ENCODE measurements around the gene ADGRG1.

The ADGRG1 gene

GRCh38 chr16:57684626-57685358 lies 56.4 kb downstream of the ADGRG1 start:
- Histone ChIP-seq H3K79me2 (ENCODE audit: low read length) (no peaks in the 10 kb centered on the region), H3K9me3 (replicated peaks; ENCODE audit: insufficient read depth, low read length) (no peaks in the 10 kb centered on the region), H3K4me3 (ENCODE audit: low read length) (no peak overlapping the region), H3K9ac (ENCODE audit: low read length) (no peak overlapping the region), H2AFZ (ENCODE audit: low read length) (no peak overlapping the region), H3K36me3 (replicated peaks; ENCODE audit: insufficient read depth, low read length) (no peaks in the 10 kb centered on the region), H4K20me1 (ENCODE audit: insufficient read depth, low read length) (no peaks in the 10 kb centered on the region), H3F3A (ENCODE audit: insufficient read depth, low read length) (no peaks in the 10 kb centered on the region), H3K4me2 (ENCODE audit: low read depth, low read length) (no peak overlapping the region), H3K4me1 (ENCODE audit: low read length) (no peaks in the 10 kb centered on the region), H3K27ac (ENCODE audit: low read length) (no peak overlapping the region), H3K9me2 (replicated peaks; ENCODE audit: insufficient read depth, low read length) (no peaks in the 10 kb centered on the region), H3K27me3 (replicated peaks; ENCODE audit: insufficient read depth, low read length) (no peaks in the 10 kb centered on the region)
- DNase-seq: no peak
- TF ChIP-seq CTCF (IDR thresholded peaks at IDR 0.05; ENCODE audit: low read length) (no peak), EZH2phosphoT487 (IDR thresholded peaks at IDR 0.05; ENCODE audit: low read length) (no peak), EZH2 (optimal IDR thresholded peaks at IDR 0.05; ENCODE audit: low read depth, low read length) (no peak)

- Histone ChIP-seq H3K79me2 (ENCODE audit: low read length) (no peaks in the 10 kb centered on the region), H3K4me2 (ENCODE audit: low read depth, low read length) (no peak overlapping the region), H3K4me3 (ENCODE audit: low read length) (no peak overlapping the region), H3K9ac (ENCODE audit: low read length) (no peak overlapping the region), H3K4me1 (ENCODE audit: low read length) (no peaks in the 10 kb centered on the region), H3K27me3 (replicated peaks; ENCODE audit: insufficient read depth, low read length) (no peaks in the 10 kb centered on the region), H3K9me3 (replicated peaks; ENCODE audit: insufficient read depth, low read length) (no peaks in the 10 kb centered on the region), H3K27ac (ENCODE audit: low read length) (no peak overlapping the region), H3K9me2 (replicated peaks; ENCODE audit: insufficient read depth, low read length) (no peaks in the 10 kb centered on the region), H2AFZ (ENCODE audit: low read length) (no peak overlapping the region), H3K36me3 (replicated peaks; ENCODE audit: insufficient read depth, low read length) (no peaks in the 10 kb centered on the region), H3F3A (ENCODE audit: insufficient read depth, low read length) (no peaks in the 10 kb centered on the region), H4K20me1 (ENCODE audit: insufficient read depth, low read length) (no peaks in the 10 kb centered on the region)
- no peak for DNase-seq
- TF ChIP-seq EZH2 (optimal IDR thresholded peaks at IDR 0.05; ENCODE audit: low read depth, low read length) (no peak), EZH2phosphoT487 (IDR thresholded peaks at IDR 0.05; ENCODE audit: low read length) (no peak), CTCF (IDR thresholded peaks at IDR 0.05; ENCODE audit: low read length) (no peak)
Measured at GRCh38 chr16:57685633-57686032, 57.2 kb downstream of the ADGRG1 start.

- no peak overlapping the region for H3K4me3 ChIP-seq (ENCODE audit: low read length)
- H3K27ac ChIP-seq (ENCODE audit: low read length): no peak overlapping the region
- no peak overlapping the region for H3K9ac ChIP-seq (ENCODE audit: low read length)
- no peaks in the 10 kb centered on the region for H3K4me1 ChIP-seq (ENCODE audit: low read length)
- H3F3A ChIP-seq (ENCODE audit: insufficient read depth, low read length): no peaks in the 10 kb centered on the region
- no peaks in the 10 kb centered on the region for H3K79me2 ChIP-seq (ENCODE audit: low read length)
- no peak for DNase-seq
- no peaks in the 10 kb centered on the region for H3K36me3 ChIP-seq (replicated peaks; ENCODE audit: insufficient read depth, low read length)
- H3K9me2 ChIP-seq (replicated peaks; ENCODE audit: insufficient read depth, low read length): no peaks in the 10 kb centered on the region
- H3K27me3 ChIP-seq (replicated peaks; ENCODE audit: insufficient read depth, low read length): no peaks in the 10 kb centered on the region
- no peaks in the 10 kb centered on the region for H4K20me1 ChIP-seq (ENCODE audit: insufficient read depth, low read length)
- no peak for TF ChIP-seq EZH2 (optimal IDR thresholded peaks at IDR 0.05; ENCODE audit: low read depth, low read length)
- TF ChIP-seq CTCF (IDR thresholded peaks at IDR 0.05; ENCODE audit: low read length): no peak
- TF ChIP-seq EZH2phosphoT487 (IDR thresholded peaks at IDR 0.05; ENCODE audit: low read length): no peak
- H3K9me3 ChIP-seq (replicated peaks; ENCODE audit: insufficient read depth, low read length): no peaks in the 10 kb centered on the region
- H3K4me2 ChIP-seq (ENCODE audit: low read depth, low read length): no peak overlapping the region
- no peak overlapping the region for H2AFZ ChIP-seq (ENCODE audit: low read length)
Measured at GRCh38 chr16:57686577-57686976, 58.1 kb downstream of the ADGRG1 start.
